H1 (cell line): Measurements from ENCODE around the gene OPCML. TPM values are rescaled to one million over a fixed set of nuclear protein-coding genes. Genes with fewer than 3 reads are reported as not detected.

Source experiments
- NANOG ChIP-seq: IDR thresholded peaks from 2 replicates; pipeline ENCODE4 v1.6.1; 2011; ENCODE audit warnings: low read length, low read depth, mild to moderate bottlenecking, inconsistent platforms; ENCODE audit not compliant: insufficient read depth, poor library complexity, severe bottlenecking
- polyA plus RNA-seq, 7 experiments: library from polyadenylated mRNA; depleted of rRNA in 3 of 7; stranded (reverse) in 5 of 7; unstranded in 2 of 7; fragments of >200 nt in 5 of 7; fragments of 200-250 nt in 2 of 7; gene quantifications; 1 replicate in 5 of 7; 2 replicates in 1 of 7; 4 replicates in 1 of 7; pipeline versions ENCODE4 v1.2.1 to v1.2.3, GENCODE V29; 2011 to 2013; ENCODE audit warnings: missing spikeins in 2 of 7, mixed read lengths in 2 of 7
- total RNA-seq: library from RNA; stranded (reverse); fragmentation: NEBNext Ultra II Directional; extraction: Animal tissue kit (Norgen Biotek cat#: 25700); gene quantifications from 2 replicates; pipeline ENCODE4 v1.2.1, GENCODE V29; 2021

The OPCML gene
- total and polyA plus RNA-seq, 2 of the 8 experiments (the other 6 are each of a cell fraction or from before 2014, with no cell fraction given), result 2.3 to 3.1 TPM

- TF ChIP-seq NANOG, result no peak
These were observed 746.4 kb downstream of the OPCML start (continued) for GRCh38 chr11:132785878-132786277.
